K562 (cell line): ENCODE measurements around the gene ELOVL1. TPM values are rescaled to one million over a fixed set of nuclear protein-coding genes. Genes with fewer than 3 reads are reported as not detected.

Experiments
- CHD7 ChIP-seq: fragments of 200-600 bp; sonication (generic); IDR thresholded peaks from one replicate; pipeline ENCODE4 v1.6.1; 2012; ENCODE audit warnings: mild to moderate bottlenecking, low read depth, low read length, inconsistent platforms
- RFX1 ChIP-seq: fragments of 450-650 bp; IDR thresholded peaks from 2 replicates; pipeline ENCODE4 v1.6.1; 2016; ENCODE audit warnings: mild to moderate bottlenecking, moderate library complexity
- TEAD1 ChIP-seq, 2 experiments: fragments of 450-650 bp in 1 of 2; sonication (generic) in 1 of 2; formaldehyde crosslinking; IDR thresholded peaks; 2 replicates each; pipeline versions ENCODE4 v1.4.0 to v1.8.0; 2020 to 2022; ENCODE audit warnings: mild to moderate bottlenecking in 2 of 2, missing genetic modification reagents in 1 of 2
- ZNF197 ChIP-seq: fragments of 200-800 bp; sonication (Bioruptor generic); IDR thresholded peaks from 2 replicates; pipeline ENCODE4 v1.6.1; 2016; ENCODE audit warnings: low read depth, missing genetic modification characterization, missing compliant biosample characterization
- polyA plus RNA-seq, 8 experiments: library from polyadenylated mRNA; depleted of rRNA in 4 of 8; stranded (reverse) in 5 of 8; unstranded in 3 of 8; fragments of >200 nt; fragmentation: Nextera tagmentation in 2 of 8; fragmentation: Illumina TruSeq in 1 of 8; extraction: Ambion mirVana in 2 of 8; extraction: Trizol in 1 of 8; gene quantifications; 2 replicates each; pipeline versions ENCODE4 v1.2.1 to v1.2.3, GENCODE V29; 2011 to 2014; ENCODE audit warnings: inconsistent platforms in 1 of 8, missing spikeins in 1 of 8
- total RNA-seq, 7 experiments: library from RNA; depleted of rRNA in 6 of 7; stranded (reverse); fragments of >200 nt in 6 of 7; fragmentation: Illumina TruSeq in 2 of 7; extraction: Trizol in 2 of 7; gene quantifications; 2 replicates each; pipeline versions ENCODE4 v1.2.1 to v1.2.3, GENCODE V29; 2011 to 2021; ENCODE audit warnings: low replicate concordance in 1 of 7
- TF ChIP-seq, protein P1 (sequence below): fragments of 450-650 bp; IDR thresholded peaks from 2 replicates; pipeline ENCODE4 v1.6.1; 2018; ENCODE audit not compliant: partially characterized antibody
- TF ChIP-seq, protein P2 (sequence below): sonication (generic); formaldehyde crosslinking; IDR thresholded peaks from 2 replicates; pipeline ENCODE4 v1.8.1; 2023; ENCODE audit warnings: mild to moderate bottlenecking, missing genetic modification reagents
- TF ChIP-seq, protein P3 (sequence below): fragments of 250-450 bp; sonication (Bioruptor Pico); IDR thresholded peaks from 2 replicates; pipeline ENCODE4 v1.8.0; 2021; ENCODE audit warnings: borderline replicate concordance, mild to moderate bottlenecking, moderate library complexity; ENCODE audit not compliant: poor library complexity, severe bottlenecking

The ELOVL1 gene
- total and polyA plus RNA-seq, 9 of the 15 experiments (the other 6 are each of a cell fraction or from before 2014, with no cell fraction given): 51.0 to 157 (median 70.3) TPM

- TF ChIP-seq CHD7 (no peak), RFX1 (no peak), ZNF197 (CRISPR knock-in tag) (no peak), TEAD1 (CRISPR knock-in tag; IDR thresholded peaks at IDR 0.05) (peak in 1 of 2 experiments; percentile 85; a peak in 3 of 4 replicates)
- TF ChIP-seq, protein P1, sequence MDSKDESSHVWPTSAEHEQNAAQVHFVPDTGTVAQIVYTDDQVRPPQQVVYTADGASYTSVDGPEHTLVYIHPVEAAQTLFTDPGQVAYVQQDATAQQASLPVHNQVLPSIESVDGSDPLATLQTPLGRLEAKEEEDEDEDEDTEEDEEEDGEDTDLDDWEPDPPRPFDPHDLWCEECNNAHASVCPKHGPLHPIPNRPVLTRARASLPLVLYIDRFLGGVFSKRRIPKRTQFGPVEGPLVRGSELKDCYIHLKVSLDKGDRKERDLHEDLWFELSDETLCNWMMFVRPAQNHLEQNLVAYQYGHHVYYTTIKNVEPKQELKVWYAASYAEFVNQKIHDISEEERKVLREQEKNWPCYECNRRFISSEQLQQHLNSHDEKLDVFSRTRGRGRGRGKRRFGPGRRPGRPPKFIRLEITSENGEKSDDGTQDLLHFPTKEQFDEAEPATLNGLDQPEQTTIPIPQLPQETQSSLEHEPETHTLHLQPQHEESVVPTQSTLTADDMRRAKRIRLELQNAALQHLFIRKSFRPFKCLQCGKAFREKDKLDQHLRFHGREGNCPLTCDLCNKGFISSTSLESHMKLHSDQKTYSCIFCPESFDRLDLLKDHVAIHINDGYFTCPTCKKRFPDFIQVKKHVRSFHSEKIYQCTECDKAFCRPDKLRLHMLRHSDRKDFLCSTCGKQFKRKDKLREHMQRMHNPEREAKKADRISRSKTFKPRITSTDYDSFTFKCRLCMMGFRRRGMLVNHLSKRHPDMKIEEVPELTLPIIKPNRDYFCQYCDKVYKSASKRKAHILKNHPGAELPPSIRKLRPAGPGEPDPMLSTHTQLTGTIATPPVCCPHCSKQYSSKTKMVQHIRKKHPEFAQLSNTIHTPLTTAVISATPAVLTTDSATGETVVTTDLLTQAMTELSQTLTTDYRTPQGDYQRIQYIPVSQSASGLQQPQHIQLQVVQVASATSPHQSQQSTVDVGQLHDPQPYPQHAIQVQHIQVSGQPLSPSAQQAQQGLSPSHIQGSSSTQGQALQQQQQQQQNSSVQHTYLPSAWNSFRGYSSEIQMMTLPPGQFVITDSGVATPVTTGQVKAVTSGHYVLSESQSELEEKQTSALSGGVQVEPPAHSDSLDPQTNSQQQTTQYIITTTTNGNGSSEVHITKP: peak; percentile 69
- TF ChIP-seq, protein P2, sequence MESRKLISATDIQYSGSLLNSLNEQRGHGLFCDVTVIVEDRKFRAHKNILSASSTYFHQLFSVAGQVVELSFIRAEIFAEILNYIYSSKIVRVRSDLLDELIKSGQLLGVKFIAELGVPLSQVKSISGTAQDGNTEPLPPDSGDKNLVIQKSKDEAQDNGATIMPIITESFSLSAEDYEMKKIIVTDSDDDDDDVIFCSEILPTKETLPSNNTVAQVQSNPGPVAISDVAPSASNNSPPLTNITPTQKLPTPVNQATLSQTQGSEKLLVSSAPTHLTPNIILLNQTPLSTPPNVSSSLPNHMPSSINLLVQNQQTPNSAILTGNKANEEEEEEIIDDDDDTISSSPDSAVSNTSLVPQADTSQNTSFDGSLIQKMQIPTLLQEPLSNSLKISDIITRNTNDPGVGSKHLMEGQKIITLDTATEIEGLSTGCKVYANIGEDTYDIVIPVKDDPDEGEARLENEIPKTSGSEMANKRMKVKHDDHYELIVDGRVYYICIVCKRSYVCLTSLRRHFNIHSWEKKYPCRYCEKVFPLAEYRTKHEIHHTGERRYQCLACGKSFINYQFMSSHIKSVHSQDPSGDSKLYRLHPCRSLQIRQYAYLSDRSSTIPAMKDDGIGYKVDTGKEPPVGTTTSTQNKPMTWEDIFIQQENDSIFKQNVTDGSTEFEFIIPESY (CRISPR knock-in tag): no peak
- TF ChIP-seq, protein P3, sequence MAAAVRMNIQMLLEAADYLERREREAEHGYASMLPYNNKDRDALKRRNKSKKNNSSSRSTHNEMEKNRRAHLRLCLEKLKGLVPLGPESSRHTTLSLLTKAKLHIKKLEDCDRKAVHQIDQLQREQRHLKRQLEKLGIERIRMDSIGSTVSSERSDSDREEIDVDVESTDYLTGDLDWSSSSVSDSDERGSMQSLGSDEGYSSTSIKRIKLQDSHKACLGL: no peak
Measured at GRCh38 chr1:43358121-43358745, 9.6 kb downstream of the ELOVL1 start (continued).
